HepG2 (cell line): ENCODE data around the gene ROS1. TPM values are rescaled to one million over a fixed set of nuclear protein-coding genes. Genes with fewer than 3 reads are reported as not detected.

Experiments
- BATF2 ChIP-seq: sonication (generic); formaldehyde crosslinking; IDR thresholded peaks from 2 replicates; pipeline ENCODE4 v1.8.0; 2022; ENCODE audit warnings: mild to moderate bottlenecking, missing genetic modification reagents, moderate library complexity
- CSRNP2 ChIP-seq: sonication (generic); formaldehyde crosslinking; conservative IDR thresholded peaks from 2 replicates; pipeline ENCODE4 v1.8.0; 2022; ENCODE audit warnings: low read depth, missing genetic modification reagents
- IKZF5 ChIP-seq: IDR thresholded peaks from 2 replicates; pipeline ENCODE4 v1.6.1; 2018; ENCODE audit warnings: missing genetic modification reagents, mild to moderate bottlenecking, missing compliant biosample characterization
- IRX3 ChIP-seq: sonication (generic); formaldehyde crosslinking; IDR thresholded peaks from 2 replicates; pipeline ENCODE4 v1.8.1; 2023; ENCODE audit warnings: mild to moderate bottlenecking, low read depth, missing genetic modification reagents, borderline replicate concordance
- JUN ChIP-seq: sonication (generic); formaldehyde crosslinking; IDR thresholded peaks from 2 replicates; pipeline ENCODE4 v1.4.0; 2020; ENCODE audit warnings: mild to moderate bottlenecking, missing genetic modification reagents
- ZBTB39 ChIP-seq: sonication (generic); formaldehyde crosslinking; IDR thresholded peaks from 2 replicates; pipeline ENCODE4 v1.5.0; 2020; ENCODE audit warnings: missing genetic modification reagents
- ZBTB4 ChIP-seq: sonication (generic); formaldehyde crosslinking; IDR thresholded peaks from 2 replicates; pipeline ENCODE4 v1.4.0; 2020; ENCODE audit warnings: missing genetic modification reagents, mild to moderate bottlenecking, borderline replicate concordance
- ZBTB44 ChIP-seq: sonication (generic); formaldehyde crosslinking; IDR thresholded peaks from 2 replicates; pipeline ENCODE4 v1.4.0; 2020; ENCODE audit warnings: missing genetic modification reagents
- ZC3H4 ChIP-seq: sonication (generic); formaldehyde crosslinking; IDR thresholded peaks from 2 replicates; pipeline ENCODE4 v1.4.0; 2020; ENCODE audit warnings: missing genetic modification reagents, borderline replicate concordance
- ZEB1 ChIP-seq: IDR thresholded peaks from 2 replicates; pipeline ENCODE4 v1.6.1; 2012; ENCODE audit warnings: mild to moderate bottlenecking, low read depth, inconsistent platforms; ENCODE audit not compliant: insufficient replicate concordance
- ZFYVE20 ChIP-seq: sonication (generic); formaldehyde crosslinking; IDR thresholded peaks from 2 replicates; pipeline ENCODE4 v1.8.0; 2023; ENCODE audit warnings: low read depth, mild to moderate bottlenecking, moderate library complexity, missing genetic modification reagents, borderline replicate concordance
- ZNF710 ChIP-seq: sonication (generic); formaldehyde crosslinking; IDR thresholded peaks from 2 replicates; pipeline ENCODE4 v1.5.0; 2020; ENCODE audit warnings: mild to moderate bottlenecking, missing genetic modification reagents, borderline replicate concordance
- ZNF850 ChIP-seq: sonication (generic); formaldehyde crosslinking; conservative IDR thresholded peaks from 2 replicates; pipeline ENCODE4 v1.9.0; 2021; ENCODE audit warnings: mild to moderate bottlenecking, missing genetic modification reagents
- polyA plus RNA-seq, 8 experiments: library from polyadenylated mRNA; depleted of rRNA in 3 of 8; stranded (reverse) in 7 of 8; unstranded in 1 of 8; fragments of >200 nt; fragmentation: Illumina TruSeq in 4 of 8; extraction: Trizol in 4 of 8; gene quantifications; 2 replicates each; pipeline versions ENCODE4 v1.2.1 to v1.2.3, GENCODE V29; 2011 to 2016; ENCODE audit warnings: low read depth in 4 of 8, missing spikeins in 1 of 8, mixed read lengths in 1 of 8; ENCODE audit not compliant: insufficient read depth in 1 of 8
- total RNA-seq, 5 experiments: library from RNA; depleted of rRNA; stranded (reverse); fragments of >200 nt; fragmentation: Illumina TruSeq; extraction: Trizol; gene quantifications; 2 replicates each; pipeline ENCODE4 v1.2.3, GENCODE V29; 2016; ENCODE audit warnings: low read depth in 1 of 5

Gene ROS1
- total and polyA plus RNA-seq, 2 of the 13 experiments (the other 11 are each of a cell fraction or from before 2014, with no cell fraction given), result not detected

GRCh38 chr6:117465691-117466090 lies 39.9 kb upstream of the ROS1 start (continued):
- TF ChIP-seq ZNF710 (CRISPR knock-in tag) (no peak), ZNF850 (CRISPR knock-in tag) (no peak), CSRNP2 (CRISPR knock-in tag) (no peak), ZBTB39 (CRISPR knock-in tag) (no peak), ZC3H4 (CRISPR knock-in tag) (no peak), ZEB1 (no peak), IKZF5 (no peak), BATF2 (CRISPR knock-in tag) (no peak), ZBTB4 (CRISPR knock-in tag) (no peak), ZBTB44 (CRISPR knock-in tag) (no peak), JUN (CRISPR knock-in tag) (no peak), ZFYVE20 (CRISPR knock-in tag) (no peak), IRX3 (CRISPR knock-in tag) (no peak)
